ENCODE data around the gene PWWP2A.
A peak's percentile ranks its signal among the peaks of the same experiment; 100 is the strongest.

Gene PWWP2A

GRCh38 chr5:160129841-160130240, 10.6 kb upstream of the PWWP2A start:
- DNase-seq (ENCODE audit: low read depth), result no peak

GRCh38 chr5:160128632-160129031, 9.4 kb upstream of the PWWP2A start:
- no peak for DNase-seq (ENCODE audit: low read depth)

GRCh38 chr5:160119905-160120266, 636 bp upstream of the PWWP2A start:
- no peak for DNase-seq (ENCODE audit: low read depth)

- DNase-seq (ENCODE audit: low read depth), result no peak
Measured at GRCh38 chr5:160118349-160119141, 705 bp downstream of the PWWP2A start.

GRCh38 chr5:160116991-160117390, 2.3 kb downstream of the PWWP2A start:
- DNase-seq (ENCODE audit: low read depth), result no peak

GRCh38 chr5:160108124-160108523, 11.1 kb downstream of the PWWP2A start:
- no peak for DNase-seq (ENCODE audit: low read depth)

GRCh38 chr5:160105686-160106360, 13.4 kb downstream of the PWWP2A start:
- DNase-seq (ENCODE audit: low read depth), result no peak

- no peak for DNase-seq (ENCODE audit: low read depth)
Measured at GRCh38 chr5:160097991-160098390, 21.3 kb downstream of the PWWP2A start.

- no peak for DNase-seq (ENCODE audit: low read depth)
Measured at GRCh38 chr5:160096178-160096577, 23.1 kb downstream of the PWWP2A start.

GRCh38 chr5:160092960-160093707, 26.1 kb downstream of the PWWP2A start:
- no peak for DNase-seq (ENCODE audit: low read depth)

- DNase-seq (ENCODE audit: low read depth), result no peak
Measured at GRCh38 chr5:160092514-160092913, 26.7 kb downstream of the PWWP2A start.

- no peak for DNase-seq (ENCODE audit: low read depth)
Measured at GRCh38 chr5:160090059-160090458, 29.2 kb downstream of the PWWP2A start.

GRCh38 chr5:160089531-160089930, 29.7 kb downstream of the PWWP2A start:
- no peak for DNase-seq (ENCODE audit: low read depth)

GRCh38 chr5:160088805-160089204, 30.4 kb downstream of the PWWP2A start:
- no peak for DNase-seq (ENCODE audit: low read depth)

- DNase-seq (ENCODE audit: low read depth), result no peak
Measured at GRCh38 chr5:160087199-160087598, 32.1 kb downstream of the PWWP2A start.

GRCh38 chr5:160084144-160084543, 35.1 kb downstream of the PWWP2A start:
- DNase-seq (ENCODE audit: low read depth), result no peak

GRCh38 chr5:160083501-160083900, 35.7 kb downstream of the PWWP2A start:
- DNase-seq (ENCODE audit: low read depth), result no peak

GRCh38 chr5:160082614-160083500, 36.4 kb downstream of the PWWP2A start:
- DNase-seq (ENCODE audit: low read depth), result peak; percentile 85

GRCh38 chr5:160081495-160081894, 37.8 kb downstream of the PWWP2A start:
- no peak for DNase-seq (ENCODE audit: low read depth)

- DNase-seq (ENCODE audit: low read depth), result no peak
Measured at GRCh38 chr5:160079753-160080152, 39.5 kb downstream of the PWWP2A start.

GRCh38 chr5:160076997-160077396, 42.3 kb downstream of the PWWP2A start:
- DNase-seq (ENCODE audit: low read depth), result no peak

- DNase-seq (ENCODE audit: low read depth), result no peak
Measured at GRCh38 chr5:160075073-160075472, 44.2 kb downstream of the PWWP2A start.
